HuH-7.5 (cell line): ENCODE results near the gene LRP11.
"Not testable (repeated sequence)": the region's sequence is repeated elsewhere in the genome, so short reads cannot be mapped to it uniquely, and the experiment has no call there.

Source experiments
- DNase-seq: peaks from one replicate; pipeline ENCODE4 v3.0.0; 2011; ENCODE audit warnings: low spot score

LRP11 gene

DNA sequence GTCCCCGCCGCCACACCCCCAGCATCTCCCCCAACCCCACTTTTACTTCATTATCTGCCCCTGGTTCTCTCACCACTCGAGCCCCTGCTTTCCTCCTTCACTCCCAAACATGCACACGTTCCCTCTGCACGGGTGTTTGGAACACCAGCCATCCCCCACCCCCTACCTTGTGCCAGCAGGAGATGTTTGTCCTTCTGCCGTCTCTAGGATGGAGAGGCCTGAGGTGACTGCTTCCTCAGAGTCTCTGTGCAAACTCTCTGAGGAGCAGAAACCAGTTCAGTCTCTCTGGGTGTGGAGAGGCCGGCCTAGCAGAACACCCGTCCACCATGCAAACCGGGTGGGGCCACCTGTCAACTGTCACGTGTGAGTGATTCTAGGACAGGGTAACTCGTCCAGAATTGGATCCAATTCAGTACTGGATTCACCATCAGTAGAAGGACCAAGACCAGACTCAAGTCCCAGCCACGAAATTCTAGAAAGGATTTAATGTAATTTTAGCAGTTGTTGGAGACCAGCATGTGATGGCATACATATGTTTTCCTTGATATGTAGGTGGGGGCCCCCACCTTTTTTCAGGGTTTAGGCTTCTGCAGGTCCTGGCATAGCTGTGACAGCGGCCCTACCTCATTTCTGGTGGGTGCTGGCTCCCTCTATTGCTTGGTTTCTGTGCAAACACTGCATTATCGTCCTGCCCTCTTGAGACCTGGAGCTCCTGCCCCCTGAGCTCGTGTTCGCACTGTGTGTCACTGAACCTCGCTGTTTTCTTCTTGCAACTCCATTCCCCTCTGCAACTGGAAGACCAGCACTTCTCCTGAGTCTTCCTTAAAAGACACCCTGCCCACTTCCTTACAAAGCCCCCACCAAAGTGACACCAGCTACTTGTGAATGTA is 33.9 kb upstream of the LRP11 start, which contains the start of gene RAET1E:
Gene RAET1E (minus strand): TSS at position 259 of the 890 bp plus-strand sequence. CDS start 7,212 bp downstream, outside the sequence.
- no peak for DNase-seq

GRCh38 chr6:149897015-149897697 is 33.0 kb upstream of the LRP11 start:
- DNase-seq = no peak

GRCh38 chr6:149896491-149896890 is 32.3 kb upstream of the LRP11 start:
- no peak for DNase-seq

GRCh38 chr6:149895833-149896271 is 31.7 kb upstream of the LRP11 start:
- no peak for DNase-seq

DNA sequence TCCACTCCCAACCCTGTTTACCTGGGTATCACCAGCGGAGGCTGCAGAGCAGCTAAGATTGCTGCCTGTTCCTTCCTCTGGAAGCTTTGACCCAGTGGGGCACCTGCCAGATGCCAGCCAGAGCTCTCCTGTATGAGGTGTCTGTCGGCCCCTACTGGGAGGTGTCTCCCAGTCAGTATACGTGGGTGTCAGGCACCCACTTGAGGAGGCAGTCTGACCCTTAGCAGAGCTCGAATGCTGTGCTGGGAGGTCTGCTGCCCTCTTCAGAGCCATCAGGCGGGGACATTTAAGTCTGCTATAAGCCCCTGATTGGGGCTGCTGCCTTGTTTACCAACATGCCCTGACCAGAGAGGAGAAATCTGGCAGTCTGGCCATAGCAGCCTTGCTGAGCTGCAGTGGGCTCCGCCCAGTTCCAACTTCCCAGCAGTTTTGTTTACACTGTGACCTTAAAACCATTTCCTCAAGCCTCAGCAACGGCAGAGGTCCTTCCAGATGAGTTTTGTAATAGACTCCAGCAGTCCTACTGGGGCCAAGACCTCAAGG is 31.0 kb upstream of the LRP11 start:
- DNase-seq = no peak

GRCh38 chr6:149891864-149892263 is 27.7 kb upstream of the LRP11 start:
- not testable (repeated sequence) for DNase-seq

DNA sequence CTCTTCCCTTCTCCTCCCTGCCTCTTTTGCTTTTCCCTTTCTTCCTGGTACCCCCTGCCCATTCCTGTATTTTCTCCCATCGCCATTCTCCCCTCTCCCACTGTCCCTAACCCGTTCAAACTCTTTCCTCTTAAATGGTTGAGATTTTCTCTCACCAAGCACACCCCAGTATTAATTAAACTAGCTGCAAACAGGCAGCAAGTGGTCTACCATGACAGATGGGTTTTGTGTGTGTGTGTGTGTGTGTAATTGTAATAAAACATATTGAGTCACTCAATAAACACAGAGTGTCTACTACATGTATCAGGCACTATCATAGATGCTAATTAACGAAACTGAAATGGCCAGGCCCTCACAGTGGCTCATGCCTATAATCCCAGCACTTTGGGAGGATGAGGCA is 27.1 kb upstream of the LRP11 start:
- DNase-seq = no peak

DNA sequence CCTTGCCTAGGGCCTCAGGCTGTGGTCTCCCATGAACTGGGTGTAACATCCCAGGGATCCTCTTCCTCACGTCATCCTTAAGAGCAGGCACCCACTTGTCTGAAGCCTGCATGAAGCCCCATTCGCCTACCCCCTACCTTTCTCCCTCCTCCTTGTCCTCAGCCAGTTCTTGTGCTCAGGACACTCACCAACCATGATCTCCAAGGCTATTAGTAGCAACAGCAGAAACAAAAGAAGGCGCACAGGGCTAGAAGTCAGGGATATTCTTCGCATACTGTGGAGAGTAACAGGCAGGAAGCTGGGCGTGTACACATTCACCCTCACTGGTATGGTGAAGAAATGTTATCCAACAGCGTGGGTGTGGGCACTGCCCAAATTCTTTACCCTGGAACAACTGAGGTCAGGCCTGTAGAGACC is 26.5 kb upstream of the LRP11 start:
- no peak for DNase-seq

DNA sequence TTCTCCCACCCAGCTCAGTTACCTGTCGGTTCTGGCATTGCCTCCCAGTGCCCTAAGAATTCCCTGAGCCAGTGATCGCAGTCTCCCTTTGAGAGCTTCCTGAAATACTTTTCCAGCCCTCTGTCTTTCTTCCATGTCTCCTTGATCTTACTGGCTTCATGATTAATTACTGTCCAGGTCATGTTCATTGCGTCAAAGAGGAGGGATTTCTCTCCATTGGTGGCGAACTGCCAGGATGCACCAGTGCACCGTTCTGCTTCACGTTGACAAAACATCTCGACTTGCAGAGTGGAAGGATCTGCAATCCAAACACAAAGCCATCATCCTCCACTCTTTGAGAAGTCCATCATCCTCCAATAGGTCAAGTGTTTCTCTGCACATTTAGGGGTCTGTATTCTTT is 25.2 kb upstream of the LRP11 start:
- DNase-seq = no peak

DNA sequence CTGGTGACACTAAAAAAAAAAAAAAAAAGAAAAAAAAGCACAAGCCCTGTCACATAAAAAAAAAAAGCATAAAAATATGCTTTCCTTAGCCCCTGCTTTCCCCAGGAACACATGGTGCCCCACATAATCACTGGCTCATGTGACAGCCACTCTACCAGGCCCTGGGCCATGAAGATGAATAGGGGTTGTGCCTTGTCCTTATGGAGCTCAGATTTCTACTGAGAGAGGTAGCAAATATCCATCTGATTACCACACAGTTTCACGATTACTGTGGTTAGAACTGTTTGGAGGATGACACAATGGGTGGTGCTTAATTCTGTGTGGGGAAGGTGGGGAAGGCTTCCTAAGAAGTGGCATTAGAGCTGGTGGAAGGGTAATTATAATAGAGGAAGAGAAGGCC is 24.5 kb upstream of the LRP11 start:
- DNase-seq = no peak

DNA sequence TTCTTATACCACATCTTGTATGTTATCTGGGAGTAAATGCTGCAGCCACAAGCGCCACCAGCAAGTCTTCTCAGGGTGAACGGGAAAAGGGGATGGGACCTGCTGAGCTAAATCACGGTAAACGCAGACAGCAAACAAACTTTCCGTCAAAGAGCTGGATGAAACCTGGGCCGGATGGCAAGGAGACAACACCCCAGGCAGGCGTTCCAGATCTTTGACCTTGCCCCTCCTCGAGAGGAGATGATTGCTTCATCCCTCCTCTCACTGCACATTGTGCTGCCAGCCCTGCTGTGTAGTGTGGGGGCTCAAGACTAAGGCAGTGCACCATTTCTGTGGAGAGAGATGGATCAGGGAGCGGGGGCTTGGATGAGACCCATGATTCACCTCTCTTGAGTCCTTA is 23.9 kb upstream of the LRP11 start:
- no peak for DNase-seq

- no peak for DNase-seq
These were observed 23.2 kb upstream of the LRP11 start for GRCh38 chr6:149887343-149887742.

DNA sequence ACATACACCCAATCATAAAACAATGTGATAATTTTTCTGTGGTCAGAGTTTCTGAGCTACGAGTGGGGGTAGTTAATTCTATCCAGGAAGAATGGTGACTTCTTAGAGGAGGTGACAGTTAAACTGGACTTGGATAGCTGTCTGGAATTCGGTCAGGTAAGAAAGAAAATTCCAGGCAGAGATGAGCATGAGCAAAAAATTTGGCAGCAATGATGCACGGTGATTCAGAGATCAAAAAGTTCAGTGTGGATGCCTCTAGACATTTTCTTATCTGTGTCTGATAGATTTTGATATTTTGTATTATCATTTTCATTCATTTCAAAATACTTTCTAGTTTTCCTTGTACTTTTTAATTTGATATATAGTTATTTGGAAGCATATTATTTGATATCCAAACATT is 21.7 kb upstream of the LRP11 start:
- DNase-seq = no peak

- DNase-seq = no peak
These were observed 20.5 kb upstream of the LRP11 start for GRCh38 chr6:149884617-149885016.

DNA sequence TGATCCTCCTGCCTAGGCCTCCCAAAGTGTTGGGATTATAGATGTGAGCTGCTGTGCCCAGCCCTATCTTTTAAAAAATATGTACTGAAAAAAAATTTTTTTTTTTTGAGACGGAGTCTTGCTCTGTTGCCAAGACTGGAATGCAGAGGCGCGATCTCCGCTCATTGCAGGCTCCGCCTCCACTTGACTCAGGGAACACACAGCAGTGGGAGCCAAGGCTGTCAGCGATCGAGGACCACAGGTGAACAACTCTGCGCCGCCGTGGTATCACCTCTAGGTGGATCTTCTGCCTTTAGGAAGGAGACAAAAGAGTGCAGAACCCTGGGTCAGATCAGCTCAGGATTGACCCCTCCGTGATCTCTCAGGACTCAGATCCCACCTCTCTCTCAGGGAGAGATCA is 20.1 kb upstream of the LRP11 start:
- no peak for DNase-seq

DNA sequence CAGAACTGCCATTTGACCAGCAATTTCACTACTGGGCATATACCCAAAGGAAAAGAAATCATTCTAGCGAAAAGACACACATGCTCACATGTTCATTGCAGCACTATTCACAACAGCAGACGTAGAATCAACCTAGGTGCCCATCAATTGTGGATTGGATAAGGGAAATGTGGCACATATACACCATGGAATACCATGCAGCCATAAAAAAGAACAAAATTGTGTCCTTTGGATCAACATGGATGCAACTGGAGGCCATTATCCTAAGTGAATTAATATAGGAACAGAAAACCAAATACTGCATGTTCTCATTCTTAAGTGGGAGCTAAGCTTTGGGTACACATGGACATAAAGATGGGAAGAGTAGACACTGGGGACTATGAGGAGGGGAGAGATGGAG is 17.7 kb upstream of the LRP11 start:
- no peak for DNase-seq

DNA sequence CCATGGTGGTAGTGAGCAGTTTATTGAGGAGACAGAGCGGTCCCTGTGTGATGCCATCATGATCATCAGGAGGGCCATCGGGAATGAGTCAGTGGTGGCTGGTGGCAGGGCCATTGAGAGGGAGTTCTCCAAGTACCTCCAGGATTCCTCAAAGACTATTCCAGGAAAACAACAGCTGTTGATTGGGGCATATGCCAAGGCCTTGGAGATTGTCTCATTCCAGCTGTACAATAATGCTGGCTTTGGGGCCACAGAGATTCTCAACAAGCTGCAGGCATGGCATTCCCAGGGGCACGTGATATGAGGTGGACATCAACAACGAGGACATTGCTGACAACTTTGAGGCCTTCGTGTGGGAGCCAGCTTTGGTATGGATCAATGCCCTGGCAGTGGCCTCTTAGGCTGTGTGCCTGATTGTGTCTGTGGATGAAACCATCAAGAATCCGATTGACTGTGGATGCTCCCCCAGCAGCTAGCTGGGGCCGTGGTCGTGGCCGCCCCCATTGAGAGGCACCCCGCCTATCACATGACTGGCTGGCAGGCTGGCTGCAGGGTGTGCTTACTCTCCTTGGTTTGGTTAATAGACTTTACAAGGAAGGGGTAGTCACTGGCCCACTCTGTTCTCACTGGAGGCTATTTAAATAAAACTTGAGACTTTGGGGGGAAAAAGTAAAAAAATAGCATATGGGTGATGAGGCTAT is 17.1 kb upstream of the LRP11 start:
- no peak for DNase-seq

DNA sequence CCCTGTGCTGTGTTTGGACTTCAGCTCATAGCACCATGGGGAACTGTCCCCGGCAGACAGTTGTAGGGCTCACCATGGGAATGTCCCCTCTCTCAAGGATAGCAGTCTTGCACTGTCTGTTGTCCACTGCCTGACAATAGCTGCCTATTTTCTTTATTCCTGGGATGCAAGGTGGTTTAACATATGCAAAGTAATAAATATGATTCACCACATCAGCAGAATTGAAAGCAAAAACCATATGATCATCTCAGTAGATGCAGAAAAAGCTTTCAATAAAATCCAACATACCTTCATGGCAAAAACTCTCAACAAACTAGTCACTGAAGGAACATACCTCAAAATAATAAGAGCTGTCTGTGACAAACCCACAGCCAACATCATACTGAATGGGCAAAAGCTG is 13.5 kb upstream of the LRP11 start:
- DNase-seq = no peak

GRCh38 chr6:149876241-149876933 is 12.2 kb upstream of the LRP11 start:
- no peak for DNase-seq

GRCh38 chr6:149872233-149872632 is 8.1 kb upstream of the LRP11 start:
- DNase-seq = no peak

DNA sequence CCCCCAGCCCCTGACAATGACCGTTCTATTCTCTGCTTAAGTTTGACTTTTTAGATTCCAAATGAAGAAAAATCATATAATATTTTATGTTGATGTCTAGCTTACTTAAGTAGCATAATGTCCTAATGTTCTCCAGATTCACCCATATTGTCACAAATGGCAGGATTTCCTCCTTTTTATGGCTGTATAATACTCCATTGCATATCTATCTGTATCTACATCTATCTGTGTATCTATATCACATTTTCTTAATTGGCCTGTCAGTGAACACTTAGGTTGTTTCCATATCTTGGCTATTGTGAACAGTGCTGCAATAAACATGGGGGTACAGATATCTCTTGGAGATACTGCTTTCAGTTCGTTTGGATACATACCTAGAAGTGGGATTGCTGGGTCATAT is 7.0 kb upstream of the LRP11 start:
- DNase-seq = no peak
